T-helper 1 cell treated with Interleukin-12 subunit alpha and Interleukin-12 subunit beta and Interleukin-4 antibody, amounts not matched to agents 30 μg/mL and 1 μg/mL, for 36 hours (primary cell): ENCODE results near the gene AP2A1.
"Not testable (repeated sequence)": the region's sequence is repeated elsewhere in the genome, so short reads cannot be mapped to it uniquely, and the experiment has no call there.

Experiments used
- H3K27ac Mint-ChIP-seq: one replicate; pipeline ENCODE4 v1.8.0; 2021; ENCODE audit warnings: mild to moderate bottlenecking, mixed read lengths
- H3K27me3 Mint-ChIP-seq: one replicate; pipeline ENCODE4 v1.8.0; 2021; ENCODE audit warnings: low read depth, mixed read lengths
- H3K36me3 Mint-ChIP-seq: one replicate; pipeline ENCODE4 v1.8.0; 2021; ENCODE audit warnings: low read depth, mixed read lengths
- H3K4me1 Mint-ChIP-seq: one replicate; pipeline ENCODE4 v1.8.0; 2021; ENCODE audit warnings: low read depth, mixed read lengths
- H3K4me3 Mint-ChIP-seq: one replicate; pipeline ENCODE4 v1.8.0; 2021; ENCODE audit warnings: mild to moderate bottlenecking, moderate library complexity, mixed read lengths
- H3K9me3 Mint-ChIP-seq: one replicate; pipeline ENCODE4 v1.8.0; 2021; ENCODE audit warnings: mixed read lengths

The AP2A1 gene

GRCh38 chr19:49808711-49809159 lies 41.9 kb downstream of the AP2A1 start:
- Mint-ChIP-seq H3K27ac (peak overlapping the region; percentile 68), H3K36me3 (peaks cover 6% of the 10 kb centered on the region), H3K27me3 (no peaks in the 10 kb centered on the region), H3K4me1 (peaks cover 24% of the 10 kb centered on the region), H3K9me3 (no peaks in the 10 kb centered on the region), H3K4me3 (peak overlapping the region; percentile 81)

- H3K36me3 Mint-ChIP-seq: peaks cover 6% of the 10 kb centered on the region
- H3K4me1 Mint-ChIP-seq: peaks cover 25% of the 10 kb centered on the region
- H3K9me3 Mint-ChIP-seq: no peaks in the 10 kb centered on the region
- no peaks in the 10 kb centered on the region for H3K27me3 Mint-ChIP-seq
- H3K27ac Mint-ChIP-seq: peak overlapping the region; percentile 68
- peak overlapping the region; percentile 81 for H3K4me3 Mint-ChIP-seq
Observed at GRCh38 chr19:49809160-49809940, 42.5 kb downstream of the AP2A1 start.

GRCh38 chr19:49809941-49810389 lies 43.2 kb downstream of the AP2A1 start:
- Mint-ChIP-seq H3K9me3 (no peaks in the 10 kb centered on the region), H3K4me1 (peaks cover 27% of the 10 kb centered on the region), H3K36me3 (peaks cover 6% of the 10 kb centered on the region), H3K4me3 (peak overlapping the region; percentile 81), H3K27ac (peak overlapping the region; percentile 42), H3K27me3 (no peaks in the 10 kb centered on the region)

GRCh38 chr19:49811328-49811727 lies 44.5 kb downstream of the AP2A1 start:
- Mint-ChIP-seq H3K36me3 (peaks cover 2% of the 10 kb centered on the region), H3K27me3 (no peaks in the 10 kb centered on the region), H3K4me1 (peaks cover 26% of the 10 kb centered on the region), H3K27ac (no peak overlapping the region), H3K9me3 (no peaks in the 10 kb centered on the region), H3K4me3 (peak overlapping the region; percentile 25)

GRCh38 chr19:49812452-49812996 lies 45.7 kb downstream of the AP2A1 start:
- Mint-ChIP-seq H3K4me1 (peaks cover 30% of the 10 kb centered on the region), H3K27ac (peak overlapping the region; percentile 95)

GRCh38 chr19:49812997-49813861 lies 46.4 kb downstream of the AP2A1 start, which contains the start of gene FUZ:
Gene FUZ (minus strand): TSS chr19:49813292. CDS start chr19:49813106, 186 bp downstream.
- Mint-ChIP-seq H3K9me3 (no peaks in the 10 kb centered on the region), H3K27me3 (no peaks in the 10 kb centered on the region), H3K4me1 (peaks cover 28% of the 10 kb centered on the region), H3K27ac (peak within 1 kb of the TSS; percentile 95), H3K4me3 (peak within 1 kb of the TSS; percentile 82), H3K36me3 (no peaks in the 10 kb centered on the region)

More at GRCh38 chr19:49812452-49812996, 45.7 kb downstream of the AP2A1 start:
- Mint-ChIP-seq H3K4me3 (peak overlapping the region; percentile 82), H3K27me3 (no peaks in the 10 kb centered on the region), H3K9me3 (no peaks in the 10 kb centered on the region), H3K36me3 (no peaks in the 10 kb centered on the region)

GRCh38 chr19:49814010-49814409 lies 47.2 kb downstream of the AP2A1 start:
- H3K4me1 Mint-ChIP-seq: peaks cover 27% of the 10 kb centered on the region
- H3K27ac Mint-ChIP-seq: peak overlapping the region; percentile 95
- H3K27me3 Mint-ChIP-seq: no peaks in the 10 kb centered on the region
- no peaks in the 10 kb centered on the region for H3K36me3 Mint-ChIP-seq
- H3K4me3 Mint-ChIP-seq: peak overlapping the region; percentile 51
- no peaks in the 10 kb centered on the region for H3K9me3 Mint-ChIP-seq

GRCh38 chr19:49816590-49816989 lies 49.8 kb downstream of the AP2A1 start:
- peak overlapping the region; percentile 28 for H3K4me3 Mint-ChIP-seq
- no peak overlapping the region for H3K27ac Mint-ChIP-seq
- H3K36me3 Mint-ChIP-seq: peaks cover 5% of the 10 kb centered on the region
- H3K4me1 Mint-ChIP-seq: peaks cover 31% of the 10 kb centered on the region
- H3K9me3 Mint-ChIP-seq: no peaks in the 10 kb centered on the region
- H3K27me3 Mint-ChIP-seq: no peaks in the 10 kb centered on the region

GRCh38 chr19:49817964-49818648 lies 51.3 kb downstream of the AP2A1 start, which contains the start of gene MED25:
Gene MED25 (plus strand): TSS chr19:49818289. CDS start chr19:49818342, 53 bp downstream.
- Mint-ChIP-seq H3K4me3 (peak within 1 kb of the TSS; percentile 91), H3K4me1 (peaks cover 25% of the 10 kb centered on the region), H3K27ac (peak within 1 kb of the TSS; percentile 94), H3K9me3 (no peaks in the 10 kb centered on the region), H3K36me3 (peaks cover 5% of the 10 kb centered on the region), H3K27me3 (no peaks in the 10 kb centered on the region)

GRCh38 chr19:49818649-49819370 lies 52.0 kb downstream of the AP2A1 start:
- no peaks in the 10 kb centered on the region for H3K9me3 Mint-ChIP-seq
- H3K27ac Mint-ChIP-seq: peak overlapping the region; percentile 94
- no peaks in the 10 kb centered on the region for H3K27me3 Mint-ChIP-seq
- peaks cover 20% of the 10 kb centered on the region for H3K4me1 Mint-ChIP-seq
- H3K4me3 Mint-ChIP-seq: peak overlapping the region; percentile 91
- peaks cover 5% of the 10 kb centered on the region for H3K36me3 Mint-ChIP-seq

- not testable (repeated sequence) for H3K9me3 Mint-ChIP-seq, H3K27me3 Mint-ChIP-seq, H3K36me3 Mint-ChIP-seq
- Mint-ChIP-seq H3K4me1 (peaks cover 19% of the 10 kb centered on the region), H3K4me3 (peak overlapping the region; percentile 91), H3K27ac (peak overlapping the region; percentile 94)
Observed at GRCh38 chr19:49819452-49820115, 52.8 kb downstream of the AP2A1 start.

GRCh38 chr19:49820125-49820524 lies 53.3 kb downstream of the AP2A1 start:
- Mint-ChIP-seq H3K27ac (no peak overlapping the region), H3K36me3 (peaks cover 5% of the 10 kb centered on the region), H3K4me3 (no peak overlapping the region), H3K4me1 (peaks cover 17% of the 10 kb centered on the region), H3K9me3 (no peaks in the 10 kb centered on the region), H3K27me3 (no peaks in the 10 kb centered on the region)

GRCh38 chr19:49823472-49823871 lies 56.7 kb downstream of the AP2A1 start:
- Mint-ChIP-seq H3K9me3 (no peaks in the 10 kb centered on the region), H3K36me3 (peaks cover 5% of the 10 kb centered on the region), H3K27ac (no peak overlapping the region), H3K4me1 (peaks cover 11% of the 10 kb centered on the region), H3K27me3 (no peaks in the 10 kb centered on the region), H3K4me3 (no peak overlapping the region)
